Muscle layer of duodenum (tissue), 2 donors: ENCODE measurements around the gene FBXW4.
A peak's percentile ranks its signal among the peaks of the same experiment; 100 is the strongest.

Experiments
- H3K27ac ChIP-seq: one replicate; pipeline ENCODE4 v1.7.0; 2013; ENCODE audit warnings: mild to moderate bottlenecking, low read length
- H3K27me3 ChIP-seq: one replicate; pipeline ENCODE4 v1.7.0; 2013; ENCODE audit warnings: low read depth, mild to moderate bottlenecking, control low read depth, low read length
- H3K36me3 ChIP-seq, 2 donors: one replicate each; pipeline ENCODE4 v1.7.0; 2013; ENCODE audit warnings: low read length in 2 of 2, control low read depth in 1 of 2, mild to moderate bottlenecking in 1 of 2; ENCODE audit not compliant: insufficient read depth in 2 of 2, control insufficient read depth in 1 of 2
- H3K4me1 ChIP-seq, 2 donors: one replicate each; pipeline ENCODE4 v1.7.0; 2013; ENCODE audit warnings: low read length in 2 of 2, mild to moderate bottlenecking in 2 of 2, control low read depth in 1 of 2, moderate library complexity in 1 of 2; ENCODE audit not compliant: insufficient read depth in 2 of 2, control insufficient read depth in 1 of 2
- H3K4me3 ChIP-seq, 2 donors: one replicate each; pipeline ENCODE4 v1.7.0; 2013; ENCODE audit warnings: low read length in 2 of 2, low read depth in 1 of 2, mild to moderate bottlenecking in 1 of 2
- H3K9me3 ChIP-seq, 2 donors: one replicate each; pipeline ENCODE4 v1.7.0; 2013; ENCODE audit warnings: low read length in 2 of 2, control low read depth in 1 of 2, mild to moderate bottlenecking in 1 of 2; ENCODE audit not compliant: control insufficient read depth in 1 of 2
- donor health status: healthy.

FBXW4 gene

GRCh38 chr10:101693978-101694673 is 844 bp downstream of the FBXW4 start:
- peak overlapping the region; percentile 85 to 92 for H3K4me3 ChIP-seq
- peak overlapping the region; percentile 98 for H3K27ac ChIP-seq
- no peaks in the 10 kb centered on the region for H3K9me3 ChIP-seq
- H3K4me1 ChIP-seq: peaks cover 8 to 28% of the 10 kb centered on the region in 2 donors
- no peaks in the 10 kb centered on the region for H3K27me3 ChIP-seq
- no peaks in the 10 kb centered on the region for H3K36me3 ChIP-seq

- Histone ChIP-seq H3K27ac (peak overlapping the region; percentile 98), H3K27me3 (no peaks in the 10 kb centered on the region), H3K9me3 (no peaks in the 10 kb centered on the region), H3K4me3 (peak overlapping the region; percentile 85 to 92), H3K4me1 (peaks cover 8 to 28% of the 10 kb centered on the region in 2 donors), H3K36me3 (no peaks in the 10 kb centered on the region)
Measured at GRCh38 chr10:101693651-101693977, 1.4 kb downstream of the FBXW4 start.

GRCh38 chr10:101691081-101691480 is 3.9 kb downstream of the FBXW4 start:
- H3K4me1 ChIP-seq: peaks cover 8 to 38% of the 10 kb centered on the region in 2 donors
- H3K9me3 ChIP-seq: no peaks in the 10 kb centered on the region
- H3K36me3 ChIP-seq: no peaks in the 10 kb centered on the region
- H3K27me3 ChIP-seq: no peaks in the 10 kb centered on the region
- no peak overlapping the region for H3K27ac ChIP-seq
- H3K4me3 ChIP-seq: no peak overlapping the region

GRCh38 chr10:101690461-101690860 is 4.5 kb downstream of the FBXW4 start:
- no peaks in the 10 kb centered on the region for H3K27me3 ChIP-seq
- H3K4me1 ChIP-seq: peaks cover 8 to 36% of the 10 kb centered on the region in 2 donors
- H3K27ac ChIP-seq: no peak overlapping the region
- H3K36me3 ChIP-seq: no peaks in the 10 kb centered on the region
- H3K4me3 ChIP-seq: no peak overlapping the region
- H3K9me3 ChIP-seq: no peaks in the 10 kb centered on the region

- no peaks in the 10 kb centered on the region for H3K9me3 ChIP-seq
Measured at GRCh38 chr10:101687071-101687658, 7.8 kb downstream of the FBXW4 start.

GRCh38 chr10:101686133-101686925 is 8.6 kb downstream of the FBXW4 start:
- Histone ChIP-seq H3K9me3 (no peaks in the 10 kb centered on the region), H3K27ac (no peak overlapping the region), H3K4me3 (no peak overlapping the region), H3K27me3 (no peaks in the 10 kb centered on the region), H3K4me1 (peaks cover 8 to 36% of the 10 kb centered on the region in 2 donors), H3K36me3 (no peaks in the 10 kb centered on the region)

More at GRCh38 chr10:101687071-101687658, 7.8 kb downstream of the FBXW4 start:
- H3K4me1 ChIP-seq: peaks cover 8 to 31% of the 10 kb centered on the region in 2 donors
- no peak overlapping the region for H3K4me3 ChIP-seq
- H3K36me3 ChIP-seq: no peaks in the 10 kb centered on the region
- H3K27me3 ChIP-seq: no peaks in the 10 kb centered on the region
- H3K27ac ChIP-seq: no peak overlapping the region

GRCh38 chr10:101684782-101685181 is 10.2 kb downstream of the FBXW4 start:
- H3K27ac ChIP-seq: no peak overlapping the region
- H3K4me1 ChIP-seq: peaks cover 8 to 28% of the 10 kb centered on the region in 2 donors
- no peaks in the 10 kb centered on the region for H3K27me3 ChIP-seq
- no peaks in the 10 kb centered on the region for H3K9me3 ChIP-seq
- H3K36me3 ChIP-seq: no peaks in the 10 kb centered on the region
- H3K4me3 ChIP-seq: no peak overlapping the region

- H3K27me3 ChIP-seq: no peaks in the 10 kb centered on the region
- peaks cover 8 to 26% of the 10 kb centered on the region in 2 donors for H3K4me1 ChIP-seq
- H3K4me3 ChIP-seq: no peak overlapping the region
- no peaks in the 10 kb centered on the region for H3K36me3 ChIP-seq
- no peaks in the 10 kb centered on the region for H3K9me3 ChIP-seq
- no peak overlapping the region for H3K27ac ChIP-seq
Measured at GRCh38 chr10:101683276-101683675, 11.7 kb downstream of the FBXW4 start.

- peaks cover 8 to 18% of the 10 kb centered on the region in 2 donors for H3K4me1 ChIP-seq
- H3K4me3 ChIP-seq: peak overlapping the region in 1 of 2 donors; percentile 14
- peak overlapping the region; percentile 66 for H3K27ac ChIP-seq
- H3K36me3 ChIP-seq: no peaks in the 10 kb centered on the region
- H3K27me3 ChIP-seq: no peaks in the 10 kb centered on the region
- H3K9me3 ChIP-seq: no peaks in the 10 kb centered on the region
Measured at GRCh38 chr10:101682172-101682825, 12.7 kb downstream of the FBXW4 start.

GRCh38 chr10:101676565-101676964 is 18.4 kb downstream of the FBXW4 start:
- Histone ChIP-seq H3K36me3 (peaks cover 28 to 46% of the 10 kb centered on the region in 2 donors), H3K4me3 (no peak overlapping the region), H3K9me3 (no peaks in the 10 kb centered on the region), H3K27ac (no peak overlapping the region), H3K4me1 (no peaks in the 10 kb centered on the region), H3K27me3 (no peaks in the 10 kb centered on the region)

- H3K27me3 ChIP-seq: no peaks in the 10 kb centered on the region
- no peak overlapping the region for H3K27ac ChIP-seq
- H3K36me3 ChIP-seq: peaks cover 42 to 58% of the 10 kb centered on the region in 2 donors
- no peaks in the 10 kb centered on the region for H3K9me3 ChIP-seq
- H3K4me3 ChIP-seq: no peak overlapping the region
- H3K4me1 ChIP-seq: no peaks in the 10 kb centered on the region
Measured at GRCh38 chr10:101675115-101675514, 19.9 kb downstream of the FBXW4 start.
